Hindlimb muscle (tissue), 1 donor: Measurements from ENCODE around the gene WHRN. TPM values are rescaled to one million over a fixed set of nuclear protein-coding genes. Genes with fewer than 3 reads are reported as not detected.

Experiments used
- DNase-seq: peaks from one replicate; pipeline ENCODE4 v3.0.0-alpha.2; 2013
- polyA plus RNA-seq: library from polyadenylated mRNA; unstranded; fragments of 120-200 nt; gene quantifications from one replicate; pipeline ENCODE4 v1.2.1, GENCODE V29; 2013; ENCODE audit not compliant: insufficient read length

Gene WHRN
- polyA plus RNA-seq, 1 donor = 2.1 TPM

DNA sequence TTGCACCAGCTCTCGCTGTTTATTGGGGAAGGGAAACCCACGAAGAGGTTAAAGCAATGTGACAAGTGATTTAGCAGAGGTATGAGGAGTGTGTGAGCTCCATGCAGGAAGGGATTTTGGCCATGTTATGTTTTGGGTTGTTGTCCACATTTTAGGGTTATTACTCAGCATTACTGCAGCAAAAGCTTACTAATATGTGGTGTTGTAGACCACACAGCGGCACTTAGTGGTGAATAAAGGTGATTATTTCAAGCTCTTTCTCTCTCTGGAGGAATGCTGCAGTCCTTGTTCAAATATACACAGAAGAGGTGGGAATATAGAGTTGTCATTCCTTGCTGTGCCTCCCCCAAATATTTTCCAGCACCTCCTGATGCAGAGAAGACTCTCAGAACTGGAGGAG lies 87.8 kb downstream of the WHRN start:
- no peak for DNase-seq

GRCh38 chr9:114416906-114417305 lies 88.4 kb downstream of the WHRN start:
- no peak for DNase-seq

GRCh38 chr9:114416290-114416689 lies 89.0 kb downstream of the WHRN start:
- no peak for DNase-seq

DNA sequence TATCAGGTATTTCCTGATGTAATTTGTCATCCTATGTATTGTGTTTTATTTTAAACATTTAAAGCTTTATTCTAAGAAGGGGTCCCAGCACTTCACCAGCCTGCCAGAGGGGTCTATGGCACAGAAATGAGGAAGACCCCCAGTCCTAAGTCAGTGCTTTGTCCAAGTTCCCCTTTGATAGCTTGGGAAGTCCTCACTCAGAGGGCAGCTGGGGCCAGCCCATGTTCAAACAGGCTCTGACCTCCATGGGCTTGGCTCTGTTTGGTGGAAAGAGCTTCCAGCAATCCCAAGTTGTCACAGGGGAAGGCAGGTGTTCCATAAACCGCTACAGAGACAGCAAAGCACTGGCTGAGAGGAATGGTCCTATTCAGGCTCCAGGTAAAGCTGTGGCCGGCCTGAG lies 90.9 kb downstream of the WHRN start:
- DNase-seq = no peak

GRCh38 chr9:114413861-114414301 lies 91.4 kb downstream of the WHRN start:
- DNase-seq = no peak

DNA sequence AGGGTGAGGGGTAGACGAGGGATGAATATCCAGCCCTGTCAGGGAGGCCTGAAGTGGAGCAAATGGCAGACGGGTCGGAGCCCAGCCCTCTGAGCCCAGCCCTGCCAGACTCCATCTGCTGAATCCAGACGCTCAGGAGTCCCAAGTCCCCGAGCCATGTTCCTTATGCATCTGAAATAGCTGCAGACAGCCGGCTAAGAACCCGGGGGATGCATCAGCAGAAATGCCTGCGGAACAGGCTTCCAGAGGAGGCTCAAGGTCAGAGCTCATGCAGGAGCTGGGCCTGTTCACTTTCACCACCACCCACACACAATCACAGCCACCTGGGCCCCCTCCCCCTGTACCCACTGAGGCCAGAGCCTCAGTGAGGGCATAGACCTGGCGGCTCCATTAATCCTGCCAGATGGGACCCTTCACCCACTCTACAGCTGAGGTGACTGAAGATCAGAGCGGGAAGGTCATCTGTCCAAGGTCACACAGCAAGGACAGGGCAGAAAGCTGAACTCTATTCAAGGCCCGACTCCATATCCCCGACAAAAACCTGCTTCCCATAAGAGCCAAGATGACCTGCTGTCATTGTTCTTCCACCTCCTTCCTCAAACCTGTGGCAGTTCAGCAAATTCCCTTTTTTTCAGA lies 93.1 kb downstream of the WHRN start:
- no peak for DNase-seq

GRCh38 chr9:114411452-114411851 lies 93.8 kb downstream of the WHRN start:
- no peak for DNase-seq

DNA sequence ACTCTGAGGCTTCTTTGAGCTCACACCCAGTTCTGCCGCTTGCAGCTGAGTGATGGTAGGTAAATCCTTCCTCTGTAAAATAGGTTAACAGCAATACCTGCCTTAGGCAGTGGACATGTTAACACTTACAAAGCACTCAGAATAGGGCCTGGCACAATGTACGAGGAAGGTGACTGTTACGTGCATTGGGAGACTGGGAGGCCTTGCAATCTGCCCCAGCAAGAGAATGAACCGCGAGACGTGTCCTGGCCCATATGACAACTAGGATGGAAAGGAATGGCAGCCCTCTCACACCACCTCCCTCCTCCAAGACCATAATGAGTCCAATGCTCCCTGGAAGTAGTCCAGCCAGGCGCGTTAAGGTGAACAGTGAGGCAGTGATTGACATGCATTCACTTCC lies 94.4 kb downstream of the WHRN start:
- DNase-seq = no peak

GRCh38 chr9:114409842-114410241 lies 95.4 kb downstream of the WHRN start:
- DNase-seq = no peak

DNA sequence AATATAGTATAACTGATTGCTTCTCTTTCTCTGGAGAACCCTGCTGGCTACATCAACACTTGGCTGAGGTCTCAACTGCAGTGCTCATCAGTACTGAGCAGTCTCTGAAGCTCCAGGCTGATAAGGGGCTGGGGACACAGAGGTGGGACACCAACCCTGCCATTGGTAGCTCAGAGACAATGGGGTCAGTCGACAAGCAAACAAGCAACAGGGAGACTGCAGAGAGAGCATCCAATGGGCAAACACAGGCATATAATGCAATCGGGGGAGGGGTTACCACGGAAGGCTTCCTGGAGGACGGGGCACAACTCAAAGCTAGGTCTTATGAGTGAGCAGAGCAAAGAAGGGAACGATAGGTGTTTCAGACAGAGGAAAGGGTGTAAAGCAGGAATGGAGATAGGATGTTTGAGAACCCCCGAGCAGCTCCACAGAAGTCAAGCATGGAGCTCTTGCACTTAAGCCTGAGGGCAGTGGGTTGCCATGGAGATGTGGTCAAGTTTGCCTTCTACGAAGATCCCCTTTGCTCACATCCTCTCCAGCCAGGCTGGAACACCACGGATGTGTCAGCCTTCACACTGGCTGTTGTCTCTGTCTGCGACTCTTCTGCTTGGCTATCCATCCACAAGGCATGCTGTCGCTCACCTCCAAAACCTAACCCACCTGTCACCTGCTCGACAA lies 96.0 kb downstream of the WHRN start:
- no peak for DNase-seq

DNA sequence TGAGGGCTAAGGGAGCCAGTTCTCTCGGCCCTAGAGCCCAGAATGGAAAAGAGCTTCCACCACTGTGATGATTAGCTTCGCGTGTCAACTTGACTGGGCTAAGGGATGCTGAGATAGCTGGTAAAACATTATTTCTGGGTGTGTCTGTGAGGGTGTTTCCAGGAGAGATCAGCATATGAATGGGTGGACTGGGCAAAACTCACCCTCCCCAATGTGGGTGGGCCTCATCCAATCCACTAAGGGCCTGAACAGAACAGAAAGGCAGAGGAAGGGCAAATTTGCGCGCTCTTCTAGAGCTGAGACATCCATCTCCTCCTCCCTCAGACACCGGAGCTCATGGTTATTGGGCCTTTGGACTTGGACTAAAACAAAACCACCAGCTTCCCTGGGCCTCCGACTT lies 96.6 kb downstream of the WHRN start:
- no peak for DNase-seq

DNA sequence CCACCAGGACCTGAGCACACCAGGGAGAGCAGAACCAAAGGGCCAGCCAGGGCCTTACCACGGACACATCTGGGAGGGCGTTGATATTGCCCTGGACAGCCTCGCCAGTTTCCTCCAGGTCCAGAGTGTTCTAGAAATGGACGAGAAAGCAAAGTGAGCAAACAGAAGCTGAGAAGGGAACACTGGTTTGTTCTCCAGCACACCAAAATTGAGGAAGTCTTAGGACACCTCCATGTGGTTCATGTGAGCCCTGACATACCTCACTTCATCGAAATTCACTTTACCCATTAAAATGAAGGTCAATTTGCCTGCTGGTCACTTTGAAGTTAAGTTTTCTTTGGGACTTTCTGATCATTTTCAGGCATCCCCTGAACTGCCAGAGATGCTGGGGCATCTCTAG lies 97.4 kb downstream of the WHRN start:
- no peak for DNase-seq

DNA sequence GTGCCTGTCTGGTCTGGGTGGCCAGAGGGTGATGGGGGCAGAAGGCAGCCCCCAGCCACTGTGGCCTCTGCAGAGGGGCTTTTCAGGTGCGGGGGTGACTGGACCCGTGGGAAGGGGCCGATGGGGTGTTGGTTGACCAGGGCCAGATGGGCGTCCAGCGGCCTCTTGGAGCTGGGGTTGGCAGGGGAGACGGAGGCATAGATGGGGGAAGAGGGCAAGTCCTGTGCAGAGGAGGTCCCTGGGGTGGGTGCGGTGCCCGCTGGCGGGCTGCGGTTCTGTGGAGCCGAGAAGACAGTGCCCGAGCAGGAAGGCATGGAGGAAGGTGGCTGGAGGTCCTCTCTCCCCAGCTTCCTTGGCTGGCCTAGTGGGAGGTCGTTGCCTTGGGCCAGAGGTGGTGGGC lies 98.8 kb downstream of the WHRN start:
- DNase-seq = no peak

GRCh38 chr9:114405294-114406034 lies 99.8 kb downstream of the WHRN start:
- peak; percentile 82 for DNase-seq

- DNase-seq = no peak
These were observed 100.7 kb downstream of the WHRN start for GRCh38 chr9:114404531-114404930.

GRCh38 chr9:114403153-114403756 lies 102.0 kb downstream of the WHRN start:
- DNase-seq = no peak

GRCh38 chr9:114401344-114401743 lies 103.9 kb downstream of the WHRN start:
- no peak for DNase-seq

DNA sequence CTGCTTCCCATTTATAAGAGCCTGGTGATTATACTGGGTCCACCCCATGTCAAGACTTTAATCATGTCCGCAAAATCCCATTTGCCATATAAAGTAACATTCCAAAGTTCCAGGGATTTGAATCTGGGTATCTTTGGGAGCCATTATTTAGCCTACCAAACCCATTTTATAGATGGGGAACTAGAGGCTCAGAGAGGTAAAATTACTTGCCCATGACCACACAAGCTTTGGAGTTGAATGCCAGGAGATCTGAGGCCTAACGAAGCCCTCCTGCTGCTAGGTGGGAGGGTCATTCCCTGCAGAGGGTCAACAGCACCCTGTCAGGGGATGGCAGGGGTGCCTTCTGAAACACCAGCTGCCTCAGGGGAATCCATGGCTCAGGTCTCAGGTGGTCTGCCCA lies 104.5 kb downstream of the WHRN start:
- DNase-seq = no peak

GRCh38 chr9:114400219-114400618 lies 105.1 kb downstream of the WHRN start:
- no peak for DNase-seq

DNA sequence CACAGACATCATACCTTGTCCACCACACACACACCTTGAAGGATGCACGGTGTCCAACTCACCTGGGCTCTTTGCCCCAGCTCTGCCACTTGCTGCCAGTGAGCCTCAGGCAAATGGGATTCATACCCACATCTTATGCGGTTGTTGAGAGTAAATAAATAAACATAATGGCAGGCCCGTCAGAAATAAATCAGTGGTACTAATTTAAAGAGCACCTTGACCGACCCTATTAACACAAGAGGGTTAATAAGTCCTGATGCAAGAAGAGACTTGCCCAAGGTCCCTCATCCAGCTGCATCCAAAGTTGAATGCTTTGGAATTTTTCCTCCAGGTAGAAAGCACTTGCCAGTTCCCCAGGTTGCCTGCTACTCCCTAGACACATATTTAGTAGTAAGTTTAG lies 105.9 kb downstream of the WHRN start:
- no peak for DNase-seq

- peak; percentile 95 for DNase-seq
These were observed 107.2 kb downstream of the WHRN start for GRCh38 chr9:114397848-114398605.

- no peak for DNase-seq
These were observed 107.9 kb downstream of the WHRN start for GRCh38 chr9:114397219-114397847.
